Upper lobe of left lung (tissue), 6 donors: ENCODE data around the gene BATF. TPM values are rescaled to one million over a fixed set of nuclear protein-coding genes. Genes with fewer than 3 reads are reported as not detected.

Experiments used
- ATAC-seq, 2 donors: fragments of 200-7000 bp; cut with Tn5 transposase; one replicate each; pipeline ENCODE4 v1.9.1; 2022; ENCODE audit warnings: mild to moderate bottlenecking in 2 of 2, moderate library complexity in 2 of 2; ENCODE audit not compliant: low FRiP score in 2 of 2
- DNase-seq, 2 donors: peaks; one replicate each; pipeline ENCODE4 v3.0.0-alpha.2; 2019 to 2020
- H3K27ac ChIP-seq, 4 donors: fragments of 200-600 bp; sonication (generic); one replicate each; pipeline ENCODE4 v1.5.1; 2016 to 2019
- H3K27me3 ChIP-seq, 4 donors: fragments of 200-600 bp; sonication (generic); one replicate each; pipeline ENCODE4 v1.5.1; 2017 to 2019
- H3K36me3 ChIP-seq, 4 donors: fragments of 200-600 bp; sonication (generic); one replicate each; pipeline ENCODE4 v1.5.1; 2016 to 2019
- H3K4me1 ChIP-seq, 4 donors: fragments of 200-600 bp; sonication (generic); one replicate each; pipeline ENCODE4 v1.5.1; 2018 to 2019
- H3K4me3 ChIP-seq, 4 donors: fragments of 200-600 bp; sonication (generic); one replicate each; pipeline ENCODE4 v1.5.1; 2017 to 2019; ENCODE audit warnings: mild to moderate bottlenecking in 2 of 4, moderate library complexity in 1 of 4
- H3K9me3 ChIP-seq, 4 donors: fragments of 200-600 bp; sonication (generic); one replicate each; pipeline ENCODE4 v1.5.1; 2018 to 2019
- EP300 ChIP-seq, 4 donors: sonication (generic); formaldehyde crosslinking; IDR thresholded peaks; one replicate each; pipeline ENCODE4 v1.5.1; 2017; ENCODE audit warnings: antibody characterized with exemption in 4 of 4, control low read depth in 2 of 4
- POLR2A ChIP-seq, 4 donors: fragments of 450-650 bp; IDR thresholded peaks; one replicate each; pipeline ENCODE4 v1.5.1; 2016 to 2017; ENCODE audit warnings: antibody characterized with exemption in 4 of 4, mild to moderate bottlenecking in 2 of 4
- POLR2AphosphoS5 ChIP-seq, 2 donors: sonication (generic); formaldehyde crosslinking; IDR thresholded peaks; one replicate each; pipeline ENCODE4 v1.5.1; 2017; ENCODE audit warnings: antibody characterized with exemption in 2 of 2
- WGBS, 2 donors: methylation state at CpG; one replicate each; pipeline ENCODE4 v1.1.5; 2017 to 2018; 5-methylcytosine and 5-hydroxymethylcytosine counted together
- total RNA-seq, 6 donors: library from RNA; depleted of rRNA in 4 of 6; stranded (reverse); fragments of >200 nt in 4 of 6; gene quantifications; one replicate each; pipeline versions ENCODE4 v1.1.0 to v1.2.1, GENCODE V29; 2016 to 2021
- TF ChIP-seq, protein P1 (sequence below), 6 experiments: fragments of 450-650 bp in 4 of 6; fragments of 200-600 bp in 2 of 6; sonication (generic) in 2 of 6; IDR thresholded peaks; one replicate each; pipeline ENCODE4 v1.5.1; 2016 to 2019; ENCODE audit warnings: antibody characterized with exemption in 6 of 6
- donor health status: DM: no; HTN: no; CAD: no; lungs with moderate emphysema.
- donor health status: DM: no; HTN: yes; CAD: no; lungs with severe emphysema.

The BATF gene
- total RNA-seq, 6 donors from 2014 or later = 5.4 to 25.1 (median 10.8) TPM

GRCh38 chr14:75531660-75532317, 9.5 kb downstream of the BATF start:
- no peak for DNase-seq
- Histone ChIP-seq H3K4me1 (peaks cover 4 to 19% (median 9%) of the 10 kb centered on the region in 4 donors), H3K27me3 (no peaks in the 10 kb centered on the region), H3K9me3 (no peaks in the 10 kb centered on the region), H3K36me3 (no peaks in the 10 kb centered on the region), H3K4me3 (no peak overlapping the region), H3K27ac (no peak overlapping the region)
- no peak for TF ChIP-seq EP300 (IDR thresholded peaks at IDR 0.05)
- TF ChIP-seq, protein P1, sequence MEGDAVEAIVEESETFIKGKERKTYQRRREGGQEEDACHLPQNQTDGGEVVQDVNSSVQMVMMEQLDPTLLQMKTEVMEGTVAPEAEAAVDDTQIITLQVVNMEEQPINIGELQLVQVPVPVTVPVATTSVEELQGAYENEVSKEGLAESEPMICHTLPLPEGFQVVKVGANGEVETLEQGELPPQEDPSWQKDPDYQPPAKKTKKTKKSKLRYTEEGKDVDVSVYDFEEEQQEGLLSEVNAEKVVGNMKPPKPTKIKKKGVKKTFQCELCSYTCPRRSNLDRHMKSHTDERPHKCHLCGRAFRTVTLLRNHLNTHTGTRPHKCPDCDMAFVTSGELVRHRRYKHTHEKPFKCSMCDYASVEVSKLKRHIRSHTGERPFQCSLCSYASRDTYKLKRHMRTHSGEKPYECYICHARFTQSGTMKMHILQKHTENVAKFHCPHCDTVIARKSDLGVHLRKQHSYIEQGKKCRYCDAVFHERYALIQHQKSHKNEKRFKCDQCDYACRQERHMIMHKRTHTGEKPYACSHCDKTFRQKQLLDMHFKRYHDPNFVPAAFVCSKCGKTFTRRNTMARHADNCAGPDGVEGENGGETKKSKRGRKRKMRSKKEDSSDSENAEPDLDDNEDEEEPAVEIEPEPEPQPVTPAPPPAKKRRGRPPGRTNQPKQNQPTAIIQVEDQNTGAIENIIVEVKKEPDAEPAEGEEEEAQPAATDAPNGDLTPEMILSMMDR (IDR thresholded peaks at IDR 0.05) = no peak
- TF ChIP-seq POLR2AphosphoS5 (IDR thresholded peaks at IDR 0.05) = no peak
- no peak for TF ChIP-seq POLR2A (IDR thresholded peaks at IDR 0.05)
- WGBS, 2 donors = 76 to 78% methylated on average over 5 of the region's 5 CpGs
- ATAC-seq = no peak

DNA sequence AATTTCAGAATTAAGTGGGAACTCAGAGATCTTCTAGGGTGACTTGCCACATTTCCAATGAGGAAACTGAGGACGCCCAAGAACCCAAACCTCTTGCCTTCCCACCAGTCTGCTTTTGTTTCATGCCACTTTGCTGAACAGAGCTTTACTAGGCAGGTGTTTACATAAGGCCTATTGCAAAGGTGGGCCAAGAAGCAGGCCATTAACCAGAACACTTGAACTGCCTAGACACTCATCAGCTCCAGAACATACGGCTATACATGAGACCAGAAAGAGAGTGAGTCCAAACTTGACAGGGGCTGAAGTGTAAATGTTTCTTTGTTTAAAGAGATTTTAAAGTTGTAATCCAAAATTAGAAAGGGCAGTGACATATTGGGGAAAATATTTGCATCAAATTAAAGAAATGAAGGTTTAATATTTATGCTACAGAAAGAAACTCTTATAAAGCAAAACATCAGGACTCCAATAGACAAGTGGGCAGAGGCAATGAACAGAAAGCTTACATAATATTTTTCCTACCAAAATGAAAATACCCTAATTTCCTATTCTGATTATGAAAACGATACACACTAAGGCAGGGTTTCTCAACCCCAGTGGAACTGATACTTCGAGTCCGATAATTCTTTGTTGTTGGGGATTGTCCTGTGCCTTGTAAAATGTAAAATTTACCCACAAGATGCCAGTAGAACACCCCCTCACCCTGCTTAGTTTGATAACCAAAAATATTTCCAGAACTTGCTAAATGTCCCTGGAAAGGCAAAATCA, 11.7 kb downstream of the BATF start:
- TF ChIP-seq, protein P1 (IDR thresholded peaks at IDR 0.05) = no peak
- TF ChIP-seq POLR2AphosphoS5 (IDR thresholded peaks at IDR 0.05) (no peak), EP300 (IDR thresholded peaks at IDR 0.05) (no peak), POLR2A (IDR thresholded peaks at IDR 0.05) (no peak)
- ATAC-seq = no peak
- no peak for DNase-seq
- H3K27me3 ChIP-seq = no peaks in the 10 kb centered on the region
- no peak overlapping the region for H3K4me3 ChIP-seq
- H3K27ac ChIP-seq = peak overlapping the region in 2 of 4 donors; percentile 6 to 77
- no peaks in the 10 kb centered on the region for H3K36me3 ChIP-seq
- 69 to 71% methylated on average over 5 of the region's 5 CpGs for WGBS, 2 donors
- peaks cover 0 to 18% (median 9%) of the 10 kb centered on the region in 4 donors for H3K4me1 ChIP-seq
- no peaks in the 10 kb centered on the region for H3K9me3 ChIP-seq

GRCh38 chr14:75535164-75535898, 13.1 kb downstream of the BATF start:
- TF ChIP-seq, protein P1 (IDR thresholded peaks at IDR 0.05) = no peak
- TF ChIP-seq POLR2AphosphoS5 (IDR thresholded peaks at IDR 0.05) = no peak
- no peak for TF ChIP-seq POLR2A (IDR thresholded peaks at IDR 0.05)
- TF ChIP-seq EP300 (IDR thresholded peaks at IDR 0.05) = no peak
- H3K9me3 ChIP-seq = no peaks in the 10 kb centered on the region
- DNase-seq (no peak), ATAC-seq (no peak)
- no peaks in the 10 kb centered on the region for H3K27me3 ChIP-seq
- peak overlapping the region; percentile 75 to 88 (median 76) for H3K27ac ChIP-seq
- H3K4me1 ChIP-seq = peaks cover 4 to 22% (median 11%) of the 10 kb centered on the region in 4 donors
- 89 to 91% methylated on average over 5 of the region's 5 CpGs for WGBS, 2 donors
- no peaks in the 10 kb centered on the region for H3K36me3 ChIP-seq
- no peak overlapping the region for H3K4me3 ChIP-seq

GRCh38 chr14:75537071-75537470, 14.8 kb downstream of the BATF start:
- H3K36me3 ChIP-seq = no peaks in the 10 kb centered on the region
- H3K9me3 ChIP-seq = no peaks in the 10 kb centered on the region
- WGBS, 2 donors = 80 to 88% methylated on average over 4 of the region's 4 CpGs
- H3K4me3 ChIP-seq = no peak overlapping the region
- DNase-seq (no peak), ATAC-seq (no peak)
- no peaks in the 10 kb centered on the region for H3K27me3 ChIP-seq
- peaks cover 9 to 28% (median 17%) of the 10 kb centered on the region in 4 donors for H3K4me1 ChIP-seq
- TF ChIP-seq POLR2A (IDR thresholded peaks at IDR 0.05) (no peak), EP300 (IDR thresholded peaks at IDR 0.05) (no peak), POLR2AphosphoS5 (IDR thresholded peaks at IDR 0.05) (no peak)
- TF ChIP-seq, protein P1 (IDR thresholded peaks at IDR 0.05) = no peak
- H3K27ac ChIP-seq = peak overlapping the region; percentile 75 to 88 (median 76)
